ENCODE results near the gene CELF2.

- TF ChIP-seq POLR2A (IDR thresholded peaks at IDR 0.05) (no peak), EP300 (IDR thresholded peaks at IDR 0.05) (no peak)
Observed at GRCh38 chr10:11261687-11262493, 244.2 kb downstream of the CELF2 start.
